Esophagus muscularis mucosa (tissue), 4 donors: ENCODE measurements around the gene CD59.

Experiments used
- CTCF ChIP-seq, 3 experiments: fragments of 200-600 bp in 2 of 3; fragments of 450-650 bp in 1 of 3; sonication (generic) in 2 of 3; IDR thresholded peaks; one replicate each; pipeline ENCODE4 v1.5.1; 2017 to 2019; ENCODE audit warnings: antibody characterized with exemption in 3 of 3, mild to moderate bottlenecking in 2 of 3, moderate library complexity in 1 of 3
- EP300 ChIP-seq: sonication (generic); formaldehyde crosslinking; IDR thresholded peaks from one replicate; pipeline ENCODE4 v1.6.1; 2017; ENCODE audit warnings: antibody characterized with exemption
- POLR2A ChIP-seq: fragments of 450-650 bp; IDR thresholded peaks from one replicate; pipeline ENCODE4 v1.6.1; 2017; ENCODE audit warnings: antibody characterized with exemption, moderate library complexity, mild to moderate bottlenecking, low read depth

GRCh38 chr11:33722590-33723234 is 13.5 kb downstream of the CD59 start:
- no peak for TF ChIP-seq CTCF (IDR thresholded peaks at IDR 0.05)
- TF ChIP-seq POLR2A = no peak
- TF ChIP-seq EP300 = no peak
